ENCODE results near the gene CASK. TPM values are rescaled to one million over a fixed set of nuclear protein-coding genes. Genes with fewer than 3 reads are reported as not detected.

The CASK gene
- 163 and 174 TPM in 2 replicates for total RNA-seq (2022)
- Bru-seq, nascent RNA = percentile 87 among the genes with signal in this experiment
- percentile 76 among the genes with signal in this experiment for BruChase-seq, experiment 1, labeled RNA remaining after a 2-hour chase
- BruChase-seq, experiment 2, labeled RNA remaining after a 6-hour chase = percentile 80 among the genes with signal in this experiment
- long read RNA-seq, full-length matches to known transcripts = 92 of 142 reads
- long read RNA-seq, partial matches to known transcripts = 17 of 142 reads
- long read RNA-seq, other reads (novel, unspliced or antisense) = 33 of 142 reads

- ChIA-PET CTCF (interaction anchor here (0.6 to 1.3 kb wide), 2 partner anchors 20 to 104 kb away, joined by 3 to 4 read pairs; no protein-coding TSS in a partner anchor), POLR2A (no interaction called here)
- Mint-ChIP-seq H3K27ac (ENCODE audit: unreplicated experiment) (peak within 1 kb of the TSS; percentile 88), H3K4me3 (ENCODE audit: unreplicated experiment) (peak within 1 kb of the TSS; percentile 98), H3K9me3 (ENCODE audit: unreplicated experiment) (no peaks in the 10 kb centered on the region), H3K27me3 (ENCODE audit: insufficient read depth, unreplicated experiment) (no peaks in the 10 kb centered on the region), H3K4me1 (ENCODE audit: low read depth, unreplicated experiment) (no peaks in the 10 kb centered on the region), H3K36me3 (ENCODE audit: insufficient read depth, unreplicated experiment) (peaks cover 11% of the 10 kb centered on the region)
- peak within 1 kb of the TSS; percentile 63 for H3K4me3 ChIP-seq (ENCODE audit: low read depth, low read length)
- H3K27me3 ChIP-seq (replicated peaks; ENCODE audit: control insufficient read depth, insufficient read depth, low read length) = no peaks in the 10 kb centered on the region
- BruUV-seq (replicated peaks) = no TSS peak
- intact Hi-C loops (cut with micrococcal nuclease; ENCODE audit: unreplicated experiment) = loop anchor here (2.0 to 10.0 kb wide), 5 partner anchors 101 to 361 kb away; no protein-coding TSS in a partner anchor
- DNase-seq = peak; percentile 93 to 95
- peaks cover 6% of the 10 kb centered on the region; the same call in 1 of the 2 replicates for H3K4me1 ChIP-seq
- H3K9me3 ChIP-seq = no peaks in the 10 kb centered on the region
- peak in 1 of 2 experiments; percentile 13 for TF ChIP-seq CTCF (IDR thresholded peaks at IDR 0.05; ENCODE audit: insufficient read depth in 1 of 2, low read depth in 1 of 2, low read length in 1 of 2, severe bottlenecking in 1 of 2, unreplicated experiment in 1 of 2)
- H3K36me3 ChIP-seq (ENCODE audit: control insufficient read depth, insufficient read depth, low read length) = no peaks in the 10 kb centered on the region
Observed at GRCh38 chrX:41923211-41923977, at the start of gene CASK. Gene CASK (minus strand): TSS chrX:41923554. CDS start chrX:41922988, 566 bp downstream.

- no peak overlapping the region for H3K4me3 Mint-ChIP-seq (ENCODE audit: unreplicated experiment)
- POLR2A ChIA-PET = no interaction called here
Observed at GRCh38 chrX:41971346-41971745, 48.0 kb upstream of the CASK start.

More at GRCh38 chrX:41971346-41971745, 48.0 kb upstream of the CASK start:
- H3K9me3 ChIP-seq = no peaks in the 10 kb centered on the region
- H3K36me3 ChIP-seq (ENCODE audit: control insufficient read depth, insufficient read depth, low read length) = no peaks in the 10 kb centered on the region
- Mint-ChIP-seq H3K27me3 (ENCODE audit: insufficient read depth, unreplicated experiment) (no peaks in the 10 kb centered on the region), H3K9me3 (ENCODE audit: unreplicated experiment) (no peaks in the 10 kb centered on the region), H3K4me1 (ENCODE audit: low read depth, unreplicated experiment) (peaks cover 13% of the 10 kb centered on the region), H3K27ac (ENCODE audit: unreplicated experiment) (no peak overlapping the region), H3K36me3 (ENCODE audit: insufficient read depth, unreplicated experiment) (no peaks in the 10 kb centered on the region)
- no peaks in the 10 kb centered on the region for H3K27me3 ChIP-seq (replicated peaks; ENCODE audit: control insufficient read depth, insufficient read depth, low read length)
- H3K4me3 ChIP-seq (ENCODE audit: low read depth, low read length) = no peak overlapping the region
- CTCF ChIA-PET = no interaction called here
- BruUV-seq (replicated peaks) = no TSS peak
- 0 out of 2 replicates have a peak, but pooled peaks cover 4% of the 10 kb centered on the region for H3K4me1 ChIP-seq
- no peak for TF ChIP-seq CTCF (IDR thresholded peaks at IDR 0.05; ENCODE audit: insufficient read depth in 1 of 2, low read depth in 1 of 2, low read length in 1 of 2, severe bottlenecking in 1 of 2, unreplicated experiment in 1 of 2)
- intact Hi-C loops (cut with micrococcal nuclease; ENCODE audit: unreplicated experiment) = no loop called here
- peak in 1 of 2 experiments; percentile 51 for DNase-seq
